ENCODE data around the gene CFAP221. TPM values are rescaled to one million over a fixed set of nuclear protein-coding genes. Genes with fewer than 3 reads are reported as not detected.
A peak's percentile ranks its signal among the peaks of the same experiment; 100 is the strongest.

CFAP221 gene
- total RNA-seq, 2 donors from 2014 or later = not detected

- no peaks in the 10 kb centered on the region for H3K9me3 Mint-ChIP-seq
- H3K4me1 Mint-ChIP-seq (ENCODE audit: low read depth) = no peaks in the 10 kb centered on the region
- ATAC-seq (replicated peaks in 1 of 2) (no peak), DNase-seq (no peak)
- peaks cover 3 to 5% of the 10 kb centered on the region in 2 donors for H3K36me3 Mint-ChIP-seq (ENCODE audit: insufficient read depth in 2 of 2)
- H3K4me3 Mint-ChIP-seq = no peak overlapping the region
- peaks cover 35% of the 10 kb centered on the region for H3K27me3 Mint-ChIP-seq (ENCODE audit: low read depth)
- H3K27ac Mint-ChIP-seq = no peak overlapping the region
Measured at GRCh38 chr2:119546447-119546767, 2.2 kb downstream of the CFAP221 start.

- Mint-ChIP-seq H3K4me3 (no peak overlapping the region), H3K27ac (no peak overlapping the region), H3K27me3 (ENCODE audit: low read depth) (peaks cover 34% of the 10 kb centered on the region), H3K4me1 (ENCODE audit: low read depth) (no peaks in the 10 kb centered on the region), H3K9me3 (no peaks in the 10 kb centered on the region), H3K36me3 (ENCODE audit: insufficient read depth in 2 of 2) (peaks cover 0 to 1% of the 10 kb centered on the region in 2 donors)
- ATAC-seq (replicated peaks in 1 of 2) (no peak), DNase-seq (no peak)
Measured at GRCh38 chr2:119548516-119549120, 4.4 kb downstream of the CFAP221 start.

- Mint-ChIP-seq H3K36me3 (ENCODE audit: insufficient read depth in 2 of 2) (peaks cover 0 to 1% of the 10 kb centered on the region in 2 donors), H3K27ac (no peak overlapping the region), H3K27me3 (ENCODE audit: low read depth) (peaks cover 29% of the 10 kb centered on the region), H3K4me3 (no peak overlapping the region), H3K4me1 (ENCODE audit: low read depth) (no peaks in the 10 kb centered on the region), H3K9me3 (no peaks in the 10 kb centered on the region)
- no peak for DNase-seq
- ATAC-seq (replicated peaks in 1 of 2) = no peak
Measured at GRCh38 chr2:119549241-119549640, 5.0 kb downstream of the CFAP221 start.

GRCh38 chr2:119550346-119550745 is 6.1 kb downstream of the CFAP221 start:
- Mint-ChIP-seq H3K9me3 (no peaks in the 10 kb centered on the region), H3K4me3 (no peak overlapping the region), H3K4me1 (ENCODE audit: low read depth) (no peaks in the 10 kb centered on the region), H3K27ac (no peak overlapping the region), H3K27me3 (ENCODE audit: low read depth) (peaks cover 23% of the 10 kb centered on the region), H3K36me3 (ENCODE audit: insufficient read depth in 2 of 2) (no peaks in the 10 kb centered on the region)
- DNase-seq (no peak), ATAC-seq (replicated peaks in 1 of 2) (no peak)

- Mint-ChIP-seq H3K27ac (no peak overlapping the region), H3K9me3 (no peaks in the 10 kb centered on the region), H3K36me3 (ENCODE audit: insufficient read depth in 2 of 2) (no peaks in the 10 kb centered on the region), H3K27me3 (ENCODE audit: low read depth) (peaks cover 19% of the 10 kb centered on the region), H3K4me1 (ENCODE audit: low read depth) (no peaks in the 10 kb centered on the region), H3K4me3 (no peak overlapping the region)
- ATAC-seq (replicated peaks in 1 of 2) (no peak), DNase-seq (no peak)
Measured at GRCh38 chr2:119550856-119551255, 6.6 kb downstream of the CFAP221 start.

GRCh38 chr2:119552902-119553301 is 8.7 kb downstream of the CFAP221 start:
- Mint-ChIP-seq H3K36me3 (ENCODE audit: insufficient read depth in 2 of 2) (no peaks in the 10 kb centered on the region), H3K27ac (no peak overlapping the region), H3K9me3 (no peaks in the 10 kb centered on the region), H3K4me3 (no peak overlapping the region), H3K27me3 (ENCODE audit: low read depth) (peaks cover 23% of the 10 kb centered on the region), H3K4me1 (ENCODE audit: low read depth) (no peaks in the 10 kb centered on the region)
- ATAC-seq (replicated peaks in 1 of 2) (no peak), DNase-seq (no peak)

- DNase-seq (no peak), ATAC-seq (replicated peaks in 1 of 2) (no peak)
- no peak overlapping the region for H3K4me3 Mint-ChIP-seq
- peaks cover 23% of the 10 kb centered on the region for H3K27me3 Mint-ChIP-seq (ENCODE audit: low read depth)
- H3K36me3 Mint-ChIP-seq (ENCODE audit: insufficient read depth in 2 of 2) = no peaks in the 10 kb centered on the region
- no peaks in the 10 kb centered on the region for H3K9me3 Mint-ChIP-seq
- H3K27ac Mint-ChIP-seq = no peak overlapping the region
- H3K4me1 Mint-ChIP-seq (ENCODE audit: low read depth) = no peaks in the 10 kb centered on the region
Measured at GRCh38 chr2:119553687-119554344, 9.6 kb downstream of the CFAP221 start.

- Mint-ChIP-seq H3K9me3 (peaks cover 2 to 7% of the 10 kb centered on the region in 2 donors), H3K4me1 (ENCODE audit: low read depth) (no peaks in the 10 kb centered on the region), H3K4me3 (no peak overlapping the region), H3K36me3 (ENCODE audit: insufficient read depth in 2 of 2) (peaks cover 0 to 5% of the 10 kb centered on the region in 2 donors), H3K27me3 (ENCODE audit: low read depth) (peaks cover 8% of the 10 kb centered on the region), H3K27ac (no peak overlapping the region)
- no peak for ATAC-seq (replicated peaks in 1 of 2)
- no peak for DNase-seq
Measured at GRCh38 chr2:119565481-119565880, 21.2 kb downstream of the CFAP221 start.

- no peak for DNase-seq
- Mint-ChIP-seq H3K4me3 (no peak overlapping the region), H3K9me3 (peaks cover 2 to 7% of the 10 kb centered on the region in 2 donors), H3K27me3 (ENCODE audit: low read depth) (peaks cover 8% of the 10 kb centered on the region), H3K27ac (no peak overlapping the region), H3K4me1 (ENCODE audit: low read depth) (no peaks in the 10 kb centered on the region), H3K36me3 (ENCODE audit: insufficient read depth in 2 of 2) (peaks cover 0 to 5% of the 10 kb centered on the region in 2 donors)
- no peak for ATAC-seq (replicated peaks in 1 of 2)
Measured at GRCh38 chr2:119567292-119567691, 23.0 kb downstream of the CFAP221 start.

GRCh38 chr2:119574108-119574815 is 30.0 kb downstream of the CFAP221 start:
- DNase-seq (no peak), ATAC-seq (replicated peaks in 1 of 2) (peak; percentile 91 to 98)
- no peak overlapping the region for H3K4me3 Mint-ChIP-seq
- H3K27me3 Mint-ChIP-seq (ENCODE audit: low read depth) = peaks cover 34% of the 10 kb centered on the region
- H3K9me3 Mint-ChIP-seq = peaks cover 4 to 6% of the 10 kb centered on the region in 2 donors
- H3K4me1 Mint-ChIP-seq (ENCODE audit: low read depth) = no peaks in the 10 kb centered on the region
- no peak overlapping the region for H3K27ac Mint-ChIP-seq
- H3K36me3 Mint-ChIP-seq (ENCODE audit: insufficient read depth in 2 of 2) = peaks cover 0 to 5% of the 10 kb centered on the region in 2 donors

GRCh38 chr2:119574864-119575263 is 30.6 kb downstream of the CFAP221 start:
- peaks cover 0 to under 1% of the 10 kb centered on the region in 2 donors for H3K36me3 Mint-ChIP-seq (ENCODE audit: insufficient read depth in 2 of 2)
- H3K4me1 Mint-ChIP-seq (ENCODE audit: low read depth) = no peaks in the 10 kb centered on the region
- H3K9me3 Mint-ChIP-seq = peaks cover under 1 to 4% of the 10 kb centered on the region in 2 donors
- DNase-seq (no peak), ATAC-seq (replicated peaks in 1 of 2) (no peak)
- no peak overlapping the region for H3K4me3 Mint-ChIP-seq
- peaks cover 34% of the 10 kb centered on the region for H3K27me3 Mint-ChIP-seq (ENCODE audit: low read depth)
- no peak overlapping the region for H3K27ac Mint-ChIP-seq

- Mint-ChIP-seq H3K9me3 (peaks cover 0 to 4% of the 10 kb centered on the region in 2 donors), H3K27me3 (ENCODE audit: low read depth) (peaks cover 34% of the 10 kb centered on the region), H3K36me3 (ENCODE audit: insufficient read depth in 2 of 2) (no peaks in the 10 kb centered on the region), H3K4me1 (ENCODE audit: low read depth) (no peaks in the 10 kb centered on the region), H3K27ac (no peak overlapping the region), H3K4me3 (no peak overlapping the region)
- ATAC-seq (replicated peaks in 1 of 2) (no peak), DNase-seq (no peak)
Measured at GRCh38 chr2:119575439-119575838, 31.2 kb downstream of the CFAP221 start.

- no peak for ATAC-seq (replicated peaks in 1 of 2)
- Mint-ChIP-seq H3K36me3 (ENCODE audit: insufficient read depth in 2 of 2) (no peaks in the 10 kb centered on the region), H3K9me3 (peaks cover 4 to 8% of the 10 kb centered on the region in 2 donors), H3K27ac (no peak overlapping the region), H3K4me1 (ENCODE audit: low read depth) (no peaks in the 10 kb centered on the region), H3K4me3 (no peak overlapping the region), H3K27me3 (ENCODE audit: low read depth) (peaks cover 23% of the 10 kb centered on the region)
- DNase-seq = no peak
Measured at GRCh38 chr2:119579424-119580295, 35.4 kb downstream of the CFAP221 start.
